Calu3 (cell line): ENCODE measurements around the gene POU1F1. TPM values are rescaled to one million over a fixed set of nuclear protein-coding genes. Genes with fewer than 3 reads are reported as not detected.

Experiments
- BruUV-seq: library from RNA; stranded (reverse); fragments of 400-500 nt; replicated peaks from 2 replicates; lab custom pipeline; 2021; lab: Mats Ljungman, UMichigan
- CTCF ChIA-PET: fragments of 300-600 bp; sonication (Branson Sonifier 250); formaldehyde crosslinking; loops from one replicate; lab custom pipeline; 2022; ENCODE audit warnings: antibody characterized with exemption; lab: Charles Lee
- DNase-seq: peaks from one replicate; pipeline ENCODE4 v3.0.0; 2022
- H3K27ac Mint-ChIP-seq: one replicate; pipeline ENCODE4 v1.8.0; 2022; ENCODE audit warnings: mixed read lengths; ENCODE audit not compliant: unreplicated experiment
- H3K27me3 Mint-ChIP-seq: one replicate; pipeline ENCODE4 v1.8.0; 2022; ENCODE audit warnings: mixed read lengths; ENCODE audit not compliant: unreplicated experiment
- H3K36me3 Mint-ChIP-seq: one replicate; pipeline ENCODE4 v1.8.0; 2022; ENCODE audit warnings: mild to moderate bottlenecking, moderate library complexity, mixed read lengths; ENCODE audit not compliant: insufficient read depth, unreplicated experiment
- H3K4me1 Mint-ChIP-seq: one replicate; pipeline ENCODE4 v1.8.0; 2022; ENCODE audit warnings: mild to moderate bottlenecking, low read depth, mixed read lengths; ENCODE audit not compliant: unreplicated experiment
- H3K4me3 Mint-ChIP-seq: one replicate; pipeline ENCODE4 v1.8.0; 2022; ENCODE audit warnings: mild to moderate bottlenecking, low read depth, moderate library complexity, mixed read lengths; ENCODE audit not compliant: unreplicated experiment
- H3K9me3 Mint-ChIP-seq: one replicate; pipeline ENCODE4 v1.8.0; 2022; ENCODE audit warnings: low read depth, mixed read lengths; ENCODE audit not compliant: unreplicated experiment
- intact Hi-C: fragments of 100-400 bp; cut with micrococcal nuclease; formaldehyde crosslinking; loops from one replicate; pipeline ENCODE4 v1.10.0; 2022; ENCODE audit not compliant: unreplicated experiment
- total RNA-seq: library from RNA; stranded (reverse); gene quantifications from 2 replicates; pipeline ENCODE4 v1.2.3, GENCODE V29; 2022
- TF ChIP-seq, protein P1 (sequence below): fragments of 200-600 bp; IDR thresholded peaks from one replicate; pipeline ENCODE4 v1.8.0; 2022; ENCODE audit warnings: antibody characterized with exemption; ENCODE audit not compliant: unreplicated experiment

Gene POU1F1
- total RNA-seq, 1 experiment from 2014 or later = not detected

DNA sequence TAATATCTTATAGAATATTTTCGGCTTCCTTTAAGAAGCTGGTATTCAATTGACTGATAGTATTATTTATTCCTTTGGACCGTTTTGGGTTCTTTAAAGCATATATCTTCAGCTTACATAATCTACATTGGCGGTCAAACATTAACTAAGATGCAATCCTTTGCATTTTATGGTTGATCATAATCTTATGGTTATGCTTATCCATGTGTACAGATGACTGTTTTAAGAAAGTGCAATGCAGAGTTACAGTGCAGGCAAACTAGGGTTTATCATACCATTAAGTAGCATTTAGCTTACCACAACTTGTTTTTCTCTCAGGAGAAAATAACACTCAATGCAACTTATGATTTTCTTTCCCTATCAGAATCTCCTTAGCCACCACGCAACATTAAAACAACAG is 41.4 kb upstream of the POU1F1 start:
- Mint-ChIP-seq H3K4me3 (peak overlapping the region; percentile 47), H3K9me3 (peaks cover 2% of the 10 kb centered on the region), H3K27me3 (no peaks in the 10 kb centered on the region), H3K27ac (peak overlapping the region; percentile 97), H3K4me1 (peaks cover 55% of the 10 kb centered on the region), H3K36me3 (peaks cover 21% of the 10 kb centered on the region)
- intact Hi-C loops = loop anchor here (1.0 kb wide), 3 partner anchors 7 to 33 kb away; no protein-coding TSS in a partner anchor
- TF ChIP-seq, protein P1, sequence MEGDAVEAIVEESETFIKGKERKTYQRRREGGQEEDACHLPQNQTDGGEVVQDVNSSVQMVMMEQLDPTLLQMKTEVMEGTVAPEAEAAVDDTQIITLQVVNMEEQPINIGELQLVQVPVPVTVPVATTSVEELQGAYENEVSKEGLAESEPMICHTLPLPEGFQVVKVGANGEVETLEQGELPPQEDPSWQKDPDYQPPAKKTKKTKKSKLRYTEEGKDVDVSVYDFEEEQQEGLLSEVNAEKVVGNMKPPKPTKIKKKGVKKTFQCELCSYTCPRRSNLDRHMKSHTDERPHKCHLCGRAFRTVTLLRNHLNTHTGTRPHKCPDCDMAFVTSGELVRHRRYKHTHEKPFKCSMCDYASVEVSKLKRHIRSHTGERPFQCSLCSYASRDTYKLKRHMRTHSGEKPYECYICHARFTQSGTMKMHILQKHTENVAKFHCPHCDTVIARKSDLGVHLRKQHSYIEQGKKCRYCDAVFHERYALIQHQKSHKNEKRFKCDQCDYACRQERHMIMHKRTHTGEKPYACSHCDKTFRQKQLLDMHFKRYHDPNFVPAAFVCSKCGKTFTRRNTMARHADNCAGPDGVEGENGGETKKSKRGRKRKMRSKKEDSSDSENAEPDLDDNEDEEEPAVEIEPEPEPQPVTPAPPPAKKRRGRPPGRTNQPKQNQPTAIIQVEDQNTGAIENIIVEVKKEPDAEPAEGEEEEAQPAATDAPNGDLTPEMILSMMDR = no peak
- DNase-seq = no peak
- no TSS peak for BruUV-seq
- CTCF ChIA-PET = interaction anchor here (1.1 to 1.5 kb wide), 2 partner anchors 19 to 33 kb away, joined by 3 to 5 read pairs; no protein-coding TSS in a partner anchor

DNA sequence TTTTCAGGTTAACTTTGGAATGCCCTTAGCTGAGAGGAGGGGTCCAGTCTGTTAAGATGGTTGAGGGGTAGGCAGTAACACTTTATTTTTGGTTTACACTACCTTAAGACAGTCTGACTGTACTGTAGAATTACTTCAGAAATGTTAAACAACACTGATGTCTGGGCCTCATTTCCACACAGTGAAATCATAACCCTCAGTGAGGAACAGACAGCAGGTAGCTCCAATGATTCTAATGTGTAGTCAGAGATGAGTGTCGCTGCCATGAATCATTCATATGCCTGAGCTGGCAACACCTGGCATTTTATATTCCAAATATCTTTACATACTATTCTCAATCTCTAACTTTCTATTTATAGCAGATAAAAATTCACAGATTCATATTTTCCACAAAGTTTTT is 37.3 kb upstream of the POU1F1 start:
- H3K27me3 Mint-ChIP-seq = no peaks in the 10 kb centered on the region
- CTCF ChIA-PET = no interaction called here
- no peak overlapping the region for H3K4me3 Mint-ChIP-seq
- DNase-seq = no peak
- intact Hi-C loops = no loop called here
- TF ChIP-seq, protein P1 = no peak
- no peaks in the 10 kb centered on the region for H3K9me3 Mint-ChIP-seq
- no TSS peak for BruUV-seq
- H3K36me3 Mint-ChIP-seq = peaks cover 7% of the 10 kb centered on the region
- peaks cover 34% of the 10 kb centered on the region for H3K4me1 Mint-ChIP-seq
- no peak overlapping the region for H3K27ac Mint-ChIP-seq

DNA sequence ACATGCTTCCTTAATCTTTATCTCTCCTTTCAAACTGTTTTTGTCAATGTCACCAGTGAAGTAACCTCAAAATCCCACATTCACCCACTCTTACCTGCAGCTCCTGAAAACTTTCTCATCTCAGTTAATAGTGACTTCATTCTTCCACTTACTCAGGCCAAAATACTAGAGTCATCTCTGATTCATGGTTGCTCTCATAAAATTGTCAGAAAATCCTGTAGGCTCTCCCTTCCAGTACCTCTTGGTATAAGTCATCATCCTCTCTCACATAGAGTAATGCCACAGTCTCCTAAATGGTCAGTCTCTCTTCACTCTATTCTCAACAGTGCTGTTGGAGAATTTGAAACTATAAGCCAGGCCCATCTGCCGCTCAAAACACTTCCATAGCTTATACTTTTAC is 34.9 kb upstream of the POU1F1 start:
- CTCF ChIA-PET = no interaction called here
- intact Hi-C loops = no loop called here
- Mint-ChIP-seq H3K36me3 (no peaks in the 10 kb centered on the region), H3K4me3 (no peak overlapping the region), H3K27me3 (no peaks in the 10 kb centered on the region), H3K9me3 (no peaks in the 10 kb centered on the region), H3K4me1 (peaks cover 38% of the 10 kb centered on the region), H3K27ac (peak overlapping the region; percentile 34)
- no peak for DNase-seq
- TF ChIP-seq, protein P1 = no peak
- no TSS peak for BruUV-seq

DNA sequence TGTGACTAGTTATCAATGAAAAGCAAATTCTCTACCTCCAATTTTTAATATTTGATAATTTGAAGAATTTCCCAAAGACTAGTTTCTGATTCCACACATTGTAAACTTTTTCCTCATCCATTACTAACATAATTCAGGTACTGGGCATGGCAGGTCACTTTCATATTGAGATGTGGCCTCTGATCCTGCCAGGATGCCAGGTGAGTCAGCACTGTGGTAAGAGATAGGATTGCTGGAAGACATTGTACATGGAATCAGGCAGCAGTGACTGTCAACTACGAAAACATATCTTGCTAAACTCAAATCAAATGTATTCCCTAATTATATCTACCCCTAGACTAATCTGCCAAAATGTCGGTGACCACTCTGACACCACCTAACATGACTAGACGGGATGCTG is 33.2 kb upstream of the POU1F1 start:
- DNase-seq = peak; percentile 51
- TF ChIP-seq, protein P1 = no peak
- peak overlapping the region; percentile 61 for H3K27ac Mint-ChIP-seq
- H3K4me3 Mint-ChIP-seq = no peak overlapping the region
- CTCF ChIA-PET = no interaction called here
- no peaks in the 10 kb centered on the region for H3K9me3 Mint-ChIP-seq
- H3K27me3 Mint-ChIP-seq = no peaks in the 10 kb centered on the region
- peaks cover 29% of the 10 kb centered on the region for H3K4me1 Mint-ChIP-seq
- H3K36me3 Mint-ChIP-seq = no peaks in the 10 kb centered on the region
- no TSS peak for BruUV-seq
- intact Hi-C loops = no loop called here
